UCSD-AML1 (cell line): ENCODE results near the gene ACAD10.
"Not testable (repeated sequence)": the region's sequence is repeated elsewhere in the genome, so short reads cannot be mapped to it uniquely, and the experiment has no call there.

Source experiments
- DNase-seq: peaks from one replicate; lab custom pipeline; 2025; ENCODE audit not compliant: unreplicated experiment; lab: John Stamatoyannopoulos, UW

Gene ACAD10

GRCh38 chr12:111685811-111686573, at the start of gene ACAD10, which contains the start of gene BRAP:
ACAD10 (plus strand) TSS chr12:111686053; CDS start chr12:111692710, 6,657 bp downstream.
BRAP (minus strand) TSS chr12:111685956; CDS start chr12:111685792, 164 bp downstream.
- DNase-seq: peak; percentile 96

GRCh38 chr12:111636209-111636945, 49.5 kb upstream of the ACAD10 start:
- no peak for DNase-seq

GRCh38 chr12:111638556-111638955, 47.3 kb upstream of the ACAD10 start:
- no peak for DNase-seq

GRCh38 chr12:111640506-111640905, 45.3 kb upstream of the ACAD10 start:
- DNase-seq: no peak

GRCh38 chr12:111642681-111643426, 43.0 kb upstream of the ACAD10 start:
- no peak for DNase-seq

- DNase-seq: no peak
These were observed 42.4 kb upstream of the ACAD10 start for GRCh38 chr12:111643427-111643826.

GRCh38 chr12:111645433-111645832, 40.4 kb upstream of the ACAD10 start:
- DNase-seq: no peak

GRCh38 chr12:111650912-111651311, 34.9 kb upstream of the ACAD10 start:
- DNase-seq: no peak

- DNase-seq: not testable (repeated sequence)
These were observed 33.3 kb upstream of the ACAD10 start for GRCh38 chr12:111652530-111652929.

- no peak for DNase-seq
These were observed 32.3 kb upstream of the ACAD10 start for GRCh38 chr12:111653596-111653995.

- DNase-seq: no peak
These were observed 30.5 kb upstream of the ACAD10 start for GRCh38 chr12:111655356-111655755.

GRCh38 chr12:111656016-111656415, 29.8 kb upstream of the ACAD10 start:
- no peak for DNase-seq

GRCh38 chr12:111664499-111664898, 21.4 kb upstream of the ACAD10 start:
- DNase-seq: no peak

- no peak for DNase-seq
These were observed 20.6 kb upstream of the ACAD10 start for GRCh38 chr12:111664961-111665865.

- DNase-seq: no peak
These were observed 13.0 kb upstream of the ACAD10 start for GRCh38 chr12:111672822-111673381.

GRCh38 chr12:111673503-111673902, 12.3 kb upstream of the ACAD10 start:
- no peak for DNase-seq

GRCh38 chr12:111677186-111677585, 8.7 kb upstream of the ACAD10 start:
- no peak for DNase-seq

- DNase-seq: not testable (repeated sequence)
These were observed 1.2 kb upstream of the ACAD10 start for GRCh38 chr12:111684485-111685198.

- DNase-seq: no peak
These were observed 487 bp upstream of the ACAD10 start for GRCh38 chr12:111685322-111685810.
